GM19025 (cell line): ENCODE measurements around the gene PAQR3.
"Not testable (repeated sequence)": the region's sequence is repeated elsewhere in the genome, so short reads cannot be mapped to it uniquely, and the experiment has no call there.

Experiments
- ATAC-seq: cut with Tn5 transposase; IDR thresholded peaks from one replicate; pipeline ENCODE4 v1.9.1; 2021; ENCODE audit warnings: mild to moderate bottlenecking, low read depth, moderate library complexity; ENCODE audit not compliant: unreplicated experiment

PAQR3 gene

DNA sequence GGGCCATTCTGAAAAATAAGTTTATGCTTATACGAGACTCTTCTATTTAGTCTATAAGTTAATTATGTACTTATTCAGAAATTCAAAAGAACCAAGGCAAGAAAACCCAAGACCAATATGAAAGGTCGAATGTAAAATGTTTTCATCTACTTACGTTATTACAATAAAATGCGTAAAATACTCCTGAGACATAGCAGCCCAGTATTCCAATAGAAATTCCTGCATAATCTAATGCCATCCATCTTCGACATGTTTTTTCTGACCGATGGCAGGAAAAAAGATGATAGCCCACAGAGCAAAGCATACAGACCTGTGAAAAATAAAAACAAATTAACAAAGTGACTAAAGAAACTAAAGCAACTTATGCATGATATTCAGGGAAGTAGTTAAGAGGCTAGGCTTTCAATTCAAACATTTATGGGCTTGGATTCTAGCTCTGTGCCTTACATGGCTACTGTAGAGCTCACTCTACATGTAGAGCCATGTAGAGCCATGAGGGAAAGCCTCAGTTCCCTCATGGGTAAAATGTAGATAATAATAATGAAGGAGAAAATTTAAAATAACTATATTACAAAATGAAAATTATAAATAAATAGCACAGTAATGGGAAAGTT is 9.1 kb downstream of the PAQR3 start:
- no peak for ATAC-seq

DNA sequence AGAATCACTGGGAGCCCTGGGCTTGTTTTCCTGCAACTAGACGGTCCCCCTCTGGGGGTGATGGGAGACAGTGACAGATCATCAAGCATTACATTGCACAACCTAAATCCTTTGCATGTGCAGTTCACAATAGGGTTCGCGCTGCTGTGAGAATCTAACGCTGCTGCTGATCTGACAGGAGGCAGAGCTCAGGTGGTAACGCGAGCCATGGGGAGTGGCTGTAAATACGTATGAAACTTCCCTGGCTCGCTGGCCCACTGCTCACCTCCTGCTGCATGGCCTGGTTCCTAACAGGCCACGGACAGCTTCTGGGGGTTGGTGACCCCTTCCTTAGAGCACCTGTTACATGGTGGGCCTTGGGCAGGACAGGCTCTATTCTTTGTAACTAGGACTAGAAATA is 10.4 kb downstream of the PAQR3 start:
- ATAC-seq: no peak

- no peak for ATAC-seq
Observed at GRCh38 chr4:78926826-78927225, 12.4 kb downstream of the PAQR3 start.

GRCh38 chr4:78923464-78924312 is 15.6 kb downstream of the PAQR3 start:
- ATAC-seq: no peak

GRCh38 chr4:78922207-78922606 is 17.0 kb downstream of the PAQR3 start:
- ATAC-seq: no peak

GRCh38 chr4:78910612-78911011 is 28.6 kb downstream of the PAQR3 start:
- ATAC-seq: no peak

DNA sequence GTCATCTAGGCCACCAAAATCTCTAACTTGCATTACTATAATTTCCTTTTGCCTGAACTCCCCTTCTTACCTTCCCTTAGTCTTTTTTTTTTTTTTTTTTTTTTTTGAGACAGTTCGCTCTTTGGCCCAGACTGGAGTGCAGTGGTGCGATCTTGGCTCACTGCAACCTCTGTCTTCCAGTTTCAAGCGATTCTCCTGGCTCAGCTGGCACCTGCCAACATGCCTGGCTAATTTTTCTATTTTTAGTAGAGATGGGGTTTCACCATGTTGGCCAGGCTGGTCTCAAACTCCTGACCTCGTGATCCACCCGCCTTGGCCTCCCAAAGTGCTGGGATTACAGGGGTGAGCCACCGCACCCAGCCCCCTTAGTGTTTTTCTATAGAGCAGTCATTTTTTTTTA is 30.3 kb downstream of the PAQR3 start:
- ATAC-seq: not testable (repeated sequence)

DNA sequence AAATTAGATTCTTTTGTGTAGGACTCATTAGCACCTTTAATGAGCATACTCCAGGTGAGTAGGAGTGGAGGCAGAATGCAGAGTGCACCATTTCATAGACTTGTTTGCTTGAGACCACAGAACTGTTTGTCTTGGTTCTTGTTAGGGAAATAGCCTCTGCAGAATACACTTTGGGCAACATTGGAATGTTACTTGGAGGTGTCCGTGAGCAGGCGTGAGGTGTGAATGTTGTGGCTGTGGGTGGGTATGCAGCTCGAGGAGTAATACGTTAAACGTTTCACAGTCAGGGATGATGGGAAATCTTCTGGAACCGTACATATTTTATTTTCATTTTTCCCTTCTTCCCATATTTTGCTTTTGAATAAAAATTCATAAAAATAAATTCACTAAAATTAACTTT is 31.6 kb downstream of the PAQR3 start:
- no peak for ATAC-seq

DNA sequence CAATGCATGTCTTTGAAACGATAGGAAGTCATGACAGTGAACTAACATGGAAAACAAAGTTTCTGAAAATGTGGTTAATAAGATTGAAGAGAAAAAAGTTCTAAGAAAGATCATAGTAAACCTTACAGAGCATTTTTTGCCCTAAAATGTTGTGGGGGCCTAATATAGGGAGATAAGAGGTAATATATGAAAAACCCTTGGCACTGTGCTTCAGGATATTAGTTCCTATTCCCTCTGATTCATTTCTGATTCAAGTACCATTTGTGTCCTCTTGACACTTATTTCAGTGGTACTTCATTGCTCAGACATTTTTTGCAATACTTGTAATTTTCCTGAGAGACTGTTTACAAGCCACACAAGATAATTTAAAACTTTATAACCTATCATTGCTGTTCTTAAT is 35.1 kb downstream of the PAQR3 start:
- no peak for ATAC-seq

GRCh38 chr4:78902298-78902697 is 36.9 kb downstream of the PAQR3 start:
- ATAC-seq: no peak

DNA sequence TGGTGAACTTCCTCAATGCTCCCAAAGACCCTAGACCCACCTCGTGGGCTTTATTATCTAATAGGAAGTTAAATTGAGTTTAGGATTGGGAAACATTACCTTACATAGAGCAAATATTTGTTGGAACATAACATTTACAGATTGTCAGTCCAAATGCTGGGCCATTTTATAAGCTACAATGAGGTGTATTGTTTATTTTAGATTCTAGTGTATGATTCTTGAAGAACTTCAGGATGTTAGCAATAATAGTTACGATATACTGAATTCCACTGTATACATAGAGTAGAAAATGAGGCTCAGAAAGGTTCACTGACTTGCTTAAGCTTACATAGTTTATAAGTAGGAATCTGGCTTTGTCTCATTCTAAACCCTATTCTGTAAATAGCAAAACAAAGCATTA is 37.4 kb downstream of the PAQR3 start:
- no peak for ATAC-seq

- no peak for ATAC-seq
Observed at GRCh38 chr4:78899302-78899701, 39.9 kb downstream of the PAQR3 start.

DNA sequence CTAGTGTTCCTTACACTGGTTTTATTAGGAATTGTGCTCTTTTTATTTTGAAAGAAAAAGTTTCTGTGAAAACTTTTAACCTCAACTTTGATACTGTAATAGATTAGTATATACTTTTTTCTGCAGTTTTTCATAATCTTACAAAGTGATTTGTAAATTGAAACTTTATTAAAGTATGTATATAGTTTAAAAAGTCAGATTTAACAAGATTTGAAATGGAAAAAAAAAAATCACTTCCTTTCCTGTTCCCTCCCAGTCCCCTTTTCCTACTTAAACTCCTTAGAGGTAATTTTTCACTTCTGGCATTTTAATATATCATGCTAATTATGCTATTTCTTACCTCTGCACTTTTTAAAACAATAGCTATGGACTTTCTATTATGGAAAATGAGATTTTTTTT is 49.3 kb downstream of the PAQR3 start:
- no peak for ATAC-seq

GRCh38 chr4:78885598-78885997 is 53.6 kb downstream of the PAQR3 start:
- no peak for ATAC-seq

GRCh38 chr4:78880874-78881492 is 58.3 kb downstream of the PAQR3 start:
- ATAC-seq: no peak

GRCh38 chr4:78878031-78878430 is 61.2 kb downstream of the PAQR3 start:
- ATAC-seq: no peak

DNA sequence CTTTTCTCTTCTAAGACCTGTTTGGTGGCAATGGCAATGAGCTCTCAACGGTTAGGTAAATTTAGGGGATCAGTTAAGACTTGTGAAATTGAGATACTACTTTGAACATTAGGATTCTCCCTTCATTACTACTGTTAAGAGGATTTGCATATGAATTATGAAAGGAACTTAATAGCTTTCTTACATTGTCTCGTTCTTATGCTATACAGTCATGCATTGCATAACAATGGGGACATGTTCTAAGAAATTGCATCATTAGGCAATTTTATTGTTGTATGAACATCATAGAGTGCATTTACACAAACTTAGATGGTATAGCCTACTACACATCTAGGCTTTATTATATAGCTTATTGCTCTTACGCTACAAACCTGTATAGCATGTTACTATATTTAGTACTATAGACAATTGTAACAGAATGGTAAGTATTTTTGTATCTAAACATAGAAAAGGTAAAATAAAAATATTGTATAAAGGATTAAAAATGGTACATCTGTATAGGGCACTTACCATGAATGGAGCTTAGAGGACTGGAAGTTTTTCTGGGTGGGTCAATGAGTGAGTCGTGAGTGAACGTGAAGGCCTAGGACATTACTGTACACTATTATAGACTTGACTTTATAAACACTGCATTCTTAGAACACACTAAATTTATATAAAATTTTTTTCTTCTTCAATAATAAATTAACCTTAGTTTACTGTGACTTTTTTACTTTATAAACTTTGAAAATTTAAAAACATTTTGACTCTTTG is 62.5 kb downstream of the PAQR3 start:
- no peak for ATAC-seq

- no peak for ATAC-seq
Observed at GRCh38 chr4:78870056-78870455, 69.2 kb downstream of the PAQR3 start.

DNA sequence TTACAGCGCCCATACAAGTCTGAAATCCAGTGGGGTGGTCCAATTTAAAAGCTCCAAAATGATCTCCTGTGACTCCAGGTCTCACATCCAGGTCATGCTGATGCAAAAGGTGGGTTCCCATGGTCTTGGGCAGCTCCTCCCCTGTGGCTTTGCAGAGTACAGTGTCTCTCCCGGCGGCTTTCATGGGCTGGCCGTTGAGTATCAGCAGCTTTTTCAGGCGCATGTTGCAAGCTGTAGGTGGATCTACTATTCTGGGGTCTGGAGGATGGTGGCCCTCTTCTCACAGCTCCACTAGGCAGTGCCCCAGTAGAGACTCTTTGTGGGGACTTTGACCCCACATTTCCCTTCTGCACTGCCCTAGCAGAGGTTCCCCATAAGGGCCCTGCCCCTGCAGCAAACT is 70.5 kb downstream of the PAQR3 start:
- not testable (repeated sequence) for ATAC-seq

DNA sequence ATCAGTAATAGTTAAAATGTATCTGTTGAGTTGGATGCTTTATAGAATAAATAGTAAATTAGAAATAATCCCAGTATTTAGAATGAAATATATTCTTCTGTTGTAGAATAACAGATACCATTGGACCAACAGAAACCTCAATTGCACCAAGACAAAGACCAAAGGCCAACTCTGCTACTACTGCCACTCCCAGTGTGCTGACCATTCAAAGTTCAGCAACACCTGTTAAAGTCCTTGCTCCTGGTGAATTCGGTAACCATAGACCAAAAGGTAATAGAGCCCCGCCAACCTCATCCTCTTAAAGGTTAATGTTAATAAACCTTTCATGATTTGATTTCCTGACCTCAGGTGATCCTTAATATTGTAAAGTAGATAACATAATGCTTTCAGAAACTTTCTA is 73.8 kb downstream of the PAQR3 start:
- no peak for ATAC-seq

- ATAC-seq: no peak
Observed at GRCh38 chr4:78864405-78865024, 74.7 kb downstream of the PAQR3 start.
